HCT116 (cell line): ENCODE data around the gene CATSPERD. TPM values are rescaled to one million over a fixed set of nuclear protein-coding genes. Genes with fewer than 3 reads are reported as not detected.

Experiments
- ATAC-seq: fragments of 200-7000 bp; cut with Tn5 transposase; 2 replicates; pipeline ENCODE4 v1.9.1; 2020; ENCODE audit warnings: mild to moderate bottlenecking, moderate library complexity
- BruUV-seq: library from RNA; stranded (reverse); fragments of 400-500 nt; replicated peaks from 2 replicates; lab custom pipeline; 2021; lab: Mats Ljungman, UMichigan
- CTCF ChIA-PET: fragments of 300-600 bp; sonication (Branson Sonifier 250); formaldehyde crosslinking; loops from one replicate; lab custom pipeline; 2021; ENCODE audit warnings: antibody characterized with exemption; lab: Charles Lee
- POLR2A ChIA-PET: fragments of 300-600, 350-600 bp; sonication (Branson Sonifier 250); formaldehyde crosslinking; loops from one replicate; lab custom pipeline; 2021; ENCODE audit warnings: antibody characterized with exemption; lab: Charles Lee
- RAD21 ChIA-PET, 2 experiments: fragments of 300-600 bp; sonication (Branson Sonifier 250); formaldehyde crosslinking; loops; one replicate each; lab custom pipeline; 2023; ENCODE audit warnings: low total read pairs in 2 of 2; ENCODE audit not compliant: uncharacterized antibody in 2 of 2, unreplicated experiment in 2 of 2, low non-redundant PET in 1 of 2; lab: Charles Lee
- DNase-seq: peaks from one replicate; pipeline ENCODE4 v3.0.0-alpha.2; 2010; ENCODE audit warnings: low read depth, low spot score
- H2AFZ ChIP-seq: fragments of 200-600 bp; shearing (Covaris generic), sonication (generic); 2 replicates; pipeline ENCODE4 v1.6.1; 2017; ENCODE audit warnings: low read depth, mixed run types, mixed read lengths, antibody characterized with exemption, low read length; ENCODE audit not compliant: poor library complexity, severe bottlenecking
- H3K27ac ChIP-seq: 2 replicates; pipeline ENCODE4 v1.5.1; 2012; ENCODE audit warnings: low read depth, low read length
- H3K27me3 ChIP-seq: fragments of 200-600 bp; sonication (generic); 2 replicates; pipeline ENCODE4 v1.6.1; 2016; ENCODE audit warnings: mixed run types, low read length, mixed read lengths; ENCODE audit not compliant: insufficient read depth
- H3K36me3 ChIP-seq, 2 experiments: fragments of 200-500 bp in 1 of 2; fragments of 200-600 bp in 1 of 2; sonication (Bioruptor generic) in 1 of 2; sonication (generic) in 1 of 2; 2 replicates each; pipeline versions ENCODE4 v1.5.1 to v1.6.1; 2014 to 2016; ENCODE audit warnings: low read length in 2 of 2, inconsistent platforms in 1 of 2, mixed read lengths in 1 of 2, mixed run types in 1 of 2; ENCODE audit not compliant: insufficient read depth in 2 of 2, control insufficient read depth in 1 of 2
- H3K4me1 ChIP-seq, 2 experiments: fragments of 200-600 bp in 1 of 2; sonication (generic) in 1 of 2; 2 replicates each; pipeline versions ENCODE4 v1.5.1 to v1.6.1; 2012 to 2017; ENCODE audit warnings: low read length in 2 of 2, inconsistent platforms in 1 of 2, mild to moderate bottlenecking in 1 of 2, mixed read lengths in 1 of 2, mixed run types in 1 of 2, moderate library complexity in 1 of 2; ENCODE audit not compliant: insufficient read depth in 2 of 2, control insufficient read depth in 1 of 2
- H3K4me2 ChIP-seq: fragments of 200-600 bp; sonication (generic); 2 replicates; pipeline ENCODE4 v1.6.1; 2017; ENCODE audit warnings: mixed run types, low read length, mixed read lengths
- H3K4me3 ChIP-seq, 2 experiments: fragments of 200-600 bp in 1 of 2; sonication (generic) in 1 of 2; replicated peaks in 1 of 2; 2 replicates each; pipeline ENCODE4 v1.5.1; 2011 to 2016; ENCODE audit warnings: low read length in 2 of 2, control low read depth in 1 of 2, low read depth in 1 of 2, mild to moderate bottlenecking in 1 of 2, mixed read lengths in 1 of 2, mixed run types in 1 of 2
- H3K79me2 ChIP-seq: fragments of 200-600 bp; sonication (generic); 2 replicates; pipeline ENCODE4 v1.6.1; 2017; ENCODE audit warnings: mild to moderate bottlenecking, mixed run types, low read length, moderate library complexity, mixed read lengths; ENCODE audit not compliant: insufficient read depth
- H3K9ac ChIP-seq: fragments of 200-600 bp; sonication (generic); 2 replicates; pipeline ENCODE4 v1.6.1; 2016; ENCODE audit warnings: low read length, mixed read lengths
- H3K9me2 ChIP-seq: fragments of 200-600 bp; sonication (generic), shearing (Covaris generic); 2 replicates; pipeline ENCODE4 v1.6.1; 2017; ENCODE audit warnings: mixed run types, mild to moderate bottlenecking, moderate library complexity; ENCODE audit not compliant: insufficient read depth
- H3K9me3 ChIP-seq, 2 experiments: fragments of 200-500 bp in 1 of 2; fragments of 200-600 bp in 1 of 2; sonication (Bioruptor generic) in 1 of 2; sonication (generic) in 1 of 2; 2 replicates each; pipeline ENCODE4 v1.6.1; 2014 to 2017; ENCODE audit warnings: low read length in 2 of 2, mixed read lengths in 2 of 2, inconsistent platforms in 1 of 2, low read depth in 1 of 2, mild to moderate bottlenecking in 1 of 2, mixed run types in 1 of 2, moderate library complexity in 1 of 2; ENCODE audit not compliant: control insufficient read depth in 1 of 2, insufficient read depth in 1 of 2
- H4K20me1 ChIP-seq: fragments of 200-600 bp; sonication (generic), shearing (Covaris generic); 2 replicates; pipeline ENCODE4 v1.6.1; 2017; ENCODE audit warnings: mixed run types, mild to moderate bottlenecking, moderate library complexity; ENCODE audit not compliant: insufficient read depth
- EZH2 ChIP-seq: fragments of 200-600 bp; sonication (generic); IDR thresholded peaks from 2 replicates; pipeline ENCODE4 v1.6.1; 2017; ENCODE audit warnings: antibody characterized with exemption, mixed run types
- RAD21 ChIP-seq: IDR thresholded peaks from 2 replicates; pipeline ENCODE4 v1.6.1; 2012; ENCODE audit warnings: low read depth, mild to moderate bottlenecking
- TCF7L2 ChIP-seq: IDR thresholded peaks from 2 replicates; pipeline ENCODE4 v1.7.0; 2011; ENCODE audit warnings: borderline replicate concordance, inconsistent platforms; ENCODE audit not compliant: insufficient read depth, insufficient read length; ENCODE audit errors: extremely low read depth
- YY1 ChIP-seq: IDR thresholded peaks from 2 replicates; pipeline ENCODE4 v1.6.1; 2011; ENCODE audit warnings: low read length, low read depth, moderate library complexity, mild to moderate bottlenecking; ENCODE audit not compliant: insufficient replicate concordance; ENCODE audit errors: extremely low read depth
- ZFX ChIP-seq: fragments of 450-650 bp; IDR thresholded peaks from 2 replicates; pipeline ENCODE4 v1.6.1; 2017
- intact Hi-C: fragments of 100-400 bp; cut with micrococcal nuclease; formaldehyde crosslinking; loops from 2 replicates; pipeline ENCODE4 v1.10.0; 2022
- total RNA-seq: library from RNA; stranded (reverse); gene quantifications from one replicate; pipeline ENCODE4 v1.2.1, GENCODE V29; 2021; ENCODE audit not compliant: unreplicated experiment

The CATSPERD gene
- total RNA-seq, 1 experiment from 2014 or later, result not detected

GRCh38 chr19:5788422-5788821, 68.0 kb downstream of the CATSPERD start:
- intact Hi-C loops, result no loop called here
- no peaks in the 10 kb centered on the region for H3K27me3 ChIP-seq
- DNase-seq (no peak), ATAC-seq (no peak)
- peaks cover 6 to 13% of the 10 kb centered on the region in 2 experiments; a peak in 3 of 4 replicates for H3K4me1 ChIP-seq
- H3K9me2 ChIP-seq, result no peaks in the 10 kb centered on the region
- peaks cover 26% of the 10 kb centered on the region for H3K79me2 ChIP-seq
- H3K4me3 ChIP-seq, result no peak overlapping the region
- no peaks in the 10 kb centered on the region; the same call in 1 of the 2 replicates for H4K20me1 ChIP-seq
- H3K27ac ChIP-seq, result no peak overlapping the region
- H3K36me3 ChIP-seq, result peaks cover 37 to 56% of the 10 kb centered on the region in 2 experiments; a peak in 3 of 4 replicates
- ChIA-PET CTCF (no interaction called here), POLR2A (no interaction called here), RAD21 (interaction anchor here in 1 of 2 experiments (0.6 kb wide), 1 partner anchor 51 kb away, joined by 3 read pairs; no protein-coding TSS in a partner anchor)
- no peak overlapping the region for H3K4me2 ChIP-seq
- H2AFZ ChIP-seq, result no peak overlapping the region
- BruUV-seq, result no TSS peak
- H3K9me3 ChIP-seq, result no peaks in the 10 kb centered on the region
- no peak overlapping the region for H3K9ac ChIP-seq
- TF ChIP-seq RAD21 (no peak), TCF7L2 (no peak)

- TF ChIP-seq ZFX, result no peak
- no peak for TF ChIP-seq YY1
- no peak for TF ChIP-seq EZH2
- Histone ChIP-seq H4K20me1 (no peaks in the 10 kb centered on the region; the same call in 1 of the 2 replicates), H3K9me3 (no peaks in the 10 kb centered on the region), H3K79me2 (peaks cover 26% of the 10 kb centered on the region), H3K4me2 (peak overlapping the region; percentile 76), H3K9ac (no peak overlapping the region), H3K4me1 (peaks cover 8 to 19% of the 10 kb centered on the region in 2 experiments; a peak in 3 of 4 replicates), H3K4me3 (0 out of 4 replicates have a peak overlapping the region, but pooled peaks of 1 of the 2 experiments have one; percentile 72), H3K36me3 (peaks cover 37 to 53% of the 10 kb centered on the region in 2 experiments; a peak in 3 of 4 replicates), H3K9me2 (no peaks in the 10 kb centered on the region), H3K27me3 (no peaks in the 10 kb centered on the region), H2AFZ (no peak overlapping the region), H3K27ac (no peak overlapping the region; the same call in 1 of the 2 replicates)
- no peak for DNase-seq
- ChIA-PET POLR2A (interaction anchor here (2.5 kb wide), 1 partner anchor 115 kb away, joined by 7 read pairs; the partner anchor contains the start of genes NDUFA11 and VMAC), RAD21 (no interaction called here), CTCF (interaction anchor here (0.9 kb wide), 1 partner anchor 15 kb away, joined by 4 read pairs; no protein-coding TSS in a partner anchor)
- BruUV-seq, result no TSS peak
- intact Hi-C loops, result no loop called here
- ATAC-seq, result no peak
Observed at GRCh38 chr19:5789351-5789761, 68.9 kb downstream of the CATSPERD start.
